ENCODE results near the gene IL1B.

Gene IL1B

DNA sequence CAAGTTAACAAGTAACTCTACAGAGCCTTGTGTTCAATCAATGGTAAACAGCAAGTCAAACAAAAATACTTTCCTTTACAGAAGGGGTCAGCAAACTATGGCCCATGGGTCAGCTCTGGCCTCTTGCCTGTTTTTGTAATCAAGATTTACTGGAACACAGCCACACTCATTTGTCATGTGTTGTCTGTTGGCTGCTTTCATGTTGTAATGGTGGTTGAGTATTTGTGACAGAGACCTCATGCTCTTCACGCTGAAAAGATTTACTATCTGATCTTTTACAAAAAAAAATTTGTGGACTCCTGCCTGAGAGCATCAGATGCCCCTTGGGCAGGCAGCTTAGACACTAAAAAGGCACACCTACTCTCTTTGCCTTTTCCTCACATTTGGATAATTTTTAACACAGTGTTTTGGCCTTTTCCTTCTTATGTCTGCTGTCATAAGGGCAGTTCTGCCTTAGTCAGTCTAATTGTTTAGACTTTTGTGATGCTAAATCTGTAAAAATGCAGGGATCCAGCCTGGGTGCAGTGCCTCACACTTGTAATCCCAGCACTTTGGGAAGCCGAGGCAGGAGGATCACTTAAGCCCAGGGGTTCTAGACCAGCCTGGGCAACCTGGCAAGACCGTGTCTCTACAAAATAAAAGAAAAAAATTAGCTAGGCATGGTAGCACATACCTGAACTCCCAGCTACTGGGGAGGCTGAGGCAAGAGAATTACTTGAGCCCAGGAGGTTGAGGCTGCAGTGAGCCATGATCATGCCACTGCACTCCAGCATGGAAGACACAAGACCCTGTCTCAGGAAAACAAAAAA, 18.3 kb downstream of the IL1B start:
- Histone ChIP-seq H2AFZ (ENCODE audit: low read length, unreplicated experiment) (peak overlapping the region; percentile 69), H3K27ac (ENCODE audit: low read depth, low read length) (peak overlapping the region; percentile 41; the same call in 1 of the 2 replicates), H3K4me3 (ENCODE audit: low read depth, low read length) (no peak overlapping the region), H3K79me2 (ENCODE audit: control insufficient read depth, insufficient read depth, low read length, unreplicated experiment) (no peaks in the 10 kb centered on the region), H3K4me1 (ENCODE audit: control insufficient read depth, insufficient read depth, low read length, unreplicated experiment) (peaks cover 20% of the 10 kb centered on the region), H3K36me3 (ENCODE audit: insufficient read depth, low read length) (no peaks in the 10 kb centered on the region), H3K27me3 (ENCODE audit: insufficient read depth, low read length) (no peaks in the 10 kb centered on the region)

DNA sequence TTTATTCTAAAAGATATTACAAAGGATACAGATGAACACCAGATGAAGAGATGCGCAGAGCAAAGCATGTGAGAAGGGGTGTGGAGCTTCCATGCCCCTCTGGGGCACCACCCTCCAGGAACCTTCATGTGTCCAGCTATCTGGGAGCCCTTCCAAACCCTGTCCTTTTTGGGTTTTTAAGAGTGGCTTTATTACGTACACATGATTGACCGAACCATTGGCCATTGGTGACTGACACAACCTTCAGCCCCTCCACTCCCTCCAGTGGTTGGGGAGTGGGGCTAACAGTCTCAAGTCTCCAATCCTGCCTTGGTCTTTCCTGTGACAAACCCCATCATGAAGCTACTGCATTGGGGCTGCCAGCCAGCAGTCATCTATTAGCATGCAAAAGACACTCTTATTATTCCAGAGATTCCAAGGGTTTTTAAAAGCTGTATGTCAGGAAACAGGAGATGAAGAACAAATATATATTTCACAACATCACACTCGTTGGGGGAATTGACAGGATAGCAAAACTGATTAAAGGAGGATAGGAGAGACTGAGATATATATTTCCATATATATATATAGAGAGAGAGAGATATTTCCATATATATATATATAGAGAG, 19.4 kb downstream of the IL1B start:
- no peak overlapping the region for H3K27ac ChIP-seq (ENCODE audit: low read depth, low read length)
- H2AFZ ChIP-seq (ENCODE audit: low read length, unreplicated experiment) = no peak overlapping the region
- H3K4me3 ChIP-seq (ENCODE audit: low read depth, low read length) = no peak overlapping the region
- H3K27me3 ChIP-seq (ENCODE audit: insufficient read depth, low read length) = no peaks in the 10 kb centered on the region
- no peaks in the 10 kb centered on the region for H3K36me3 ChIP-seq (ENCODE audit: insufficient read depth, low read length)
- H3K4me1 ChIP-seq (ENCODE audit: control insufficient read depth, insufficient read depth, low read length, unreplicated experiment) = peaks cover 31% of the 10 kb centered on the region
- H3K79me2 ChIP-seq (ENCODE audit: control insufficient read depth, insufficient read depth, low read length, unreplicated experiment) = no peaks in the 10 kb centered on the region

DNA sequence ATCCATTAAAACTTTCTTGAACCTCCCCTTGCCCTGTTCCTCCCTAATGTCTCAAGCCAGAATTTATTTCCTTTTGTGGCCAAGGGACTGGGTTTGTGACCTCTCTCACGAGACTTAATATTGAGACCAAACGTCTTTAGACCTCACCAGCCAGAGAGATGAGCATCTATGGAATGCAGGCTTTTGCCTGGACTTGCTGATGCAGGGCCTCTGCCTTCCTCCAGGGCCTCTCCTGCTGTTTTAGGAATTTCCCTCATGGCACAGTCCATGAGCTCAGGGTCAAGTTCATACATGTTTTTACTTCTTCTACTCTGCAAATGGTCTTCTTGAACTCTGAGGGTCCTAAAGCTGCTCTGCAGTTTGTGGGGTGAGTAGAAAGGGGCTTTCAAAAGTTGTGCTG, 22.3 kb downstream of the IL1B start:
- Histone ChIP-seq H2AFZ (ENCODE audit: low read length, unreplicated experiment) (peak overlapping the region; percentile 9), H3K27ac (ENCODE audit: low read depth, low read length) (peak overlapping the region; percentile 99; the same call in 1 of the 2 replicates), H3K36me3 (ENCODE audit: insufficient read depth, low read length) (no peaks in the 10 kb centered on the region), H3K27me3 (ENCODE audit: insufficient read depth, low read length) (no peaks in the 10 kb centered on the region), H3K4me3 (ENCODE audit: low read depth, low read length) (no peak overlapping the region), H3K4me1 (ENCODE audit: control insufficient read depth, insufficient read depth, low read length, unreplicated experiment) (peaks cover 42% of the 10 kb centered on the region), H3K79me2 (ENCODE audit: control insufficient read depth, insufficient read depth, low read length, unreplicated experiment) (no peaks in the 10 kb centered on the region)

DNA sequence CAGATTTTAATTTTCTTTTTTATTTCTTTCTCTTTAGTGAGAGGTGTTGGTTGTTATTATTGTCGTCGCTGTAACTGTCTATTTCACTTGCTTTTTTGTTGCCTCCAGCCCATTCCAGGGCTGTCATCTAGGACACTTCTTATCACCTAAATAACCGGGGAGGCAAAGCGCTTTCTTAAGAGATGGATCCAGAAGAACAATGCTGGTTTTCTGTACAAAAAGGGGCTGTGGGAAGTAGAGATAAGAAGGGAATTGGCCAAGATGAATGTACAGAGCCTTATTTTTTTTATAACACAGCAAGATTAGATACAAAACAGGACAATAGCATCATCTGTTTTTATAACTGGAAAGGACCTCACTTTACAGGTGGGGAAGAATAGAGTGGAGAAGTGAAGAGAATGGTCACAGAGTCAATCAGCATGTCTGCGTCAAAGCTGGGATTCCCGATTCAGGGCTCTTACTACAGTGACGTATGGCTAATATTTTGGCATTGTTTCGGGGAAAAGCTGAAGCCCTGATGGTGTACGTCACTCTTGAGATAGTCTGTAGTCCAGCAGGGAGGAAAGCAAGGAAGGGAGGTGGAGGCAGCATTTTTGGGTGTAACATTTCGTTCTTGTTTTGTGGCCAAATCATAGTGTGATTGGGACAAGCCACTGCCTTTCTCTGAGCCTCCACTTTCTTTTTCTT, 23.2 kb downstream of the IL1B start:
- Histone ChIP-seq H3K79me2 (ENCODE audit: control insufficient read depth, insufficient read depth, low read length, unreplicated experiment) (no peaks in the 10 kb centered on the region), H3K27ac (ENCODE audit: low read depth, low read length) (peak overlapping the region; percentile 99), H3K4me1 (ENCODE audit: control insufficient read depth, insufficient read depth, low read length, unreplicated experiment) (peaks cover 40% of the 10 kb centered on the region), H2AFZ (ENCODE audit: low read length, unreplicated experiment) (no peak overlapping the region), H3K27me3 (ENCODE audit: insufficient read depth, low read length) (no peaks in the 10 kb centered on the region), H3K4me3 (ENCODE audit: low read depth, low read length) (no peak overlapping the region), H3K36me3 (ENCODE audit: insufficient read depth, low read length) (no peaks in the 10 kb centered on the region)

DNA sequence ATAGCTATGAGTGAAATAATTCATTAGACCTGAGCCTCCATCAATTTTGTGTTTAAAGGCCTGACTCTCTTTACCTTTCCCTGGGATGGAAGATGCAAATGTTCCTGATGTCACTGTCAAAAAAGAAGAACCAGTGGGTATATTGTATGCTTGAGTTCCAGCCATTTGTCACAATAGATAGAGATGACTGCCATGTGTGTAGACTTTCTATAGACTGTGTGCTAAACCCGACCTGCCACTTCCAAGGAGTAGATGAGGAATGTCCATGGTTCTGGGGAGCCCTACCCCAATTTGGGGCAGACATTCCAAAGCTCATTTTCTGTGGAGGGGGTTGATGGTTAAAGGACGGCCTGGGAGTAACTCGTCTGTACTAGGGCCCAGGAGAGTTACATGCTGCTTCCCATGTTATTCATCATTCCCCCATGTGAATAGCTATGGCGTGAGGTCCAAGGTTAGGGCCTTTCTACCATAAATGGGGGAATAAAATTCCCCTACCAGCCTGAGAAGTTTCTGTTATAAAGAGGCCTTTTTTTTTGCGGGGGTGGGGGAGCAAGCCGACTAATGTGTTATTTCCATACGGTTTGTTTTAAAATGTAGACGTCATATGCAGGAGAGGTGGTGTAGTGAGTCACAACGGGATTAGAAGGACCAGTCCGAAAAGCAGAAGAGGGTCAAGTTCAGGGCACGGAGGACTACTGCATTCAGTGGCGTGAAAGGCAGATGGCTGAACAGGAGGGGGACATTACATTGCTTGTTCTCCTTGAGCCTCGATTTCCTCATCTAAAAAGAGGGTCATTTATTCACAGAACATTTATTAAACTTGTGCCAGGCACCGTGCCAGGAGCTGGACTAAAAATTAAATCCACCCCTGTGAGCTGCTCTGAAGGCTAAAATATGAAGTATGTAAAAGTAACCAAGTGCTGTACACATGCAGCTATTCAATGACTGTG, 24.0 kb downstream of the IL1B start:
- Histone ChIP-seq H2AFZ (ENCODE audit: low read length, unreplicated experiment) (no peak overlapping the region), H3K27ac (ENCODE audit: low read depth, low read length) (peak overlapping the region; percentile 99), H3K4me3 (ENCODE audit: low read depth, low read length) (peak overlapping the region; percentile 31; the same call in 1 of the 2 replicates), H3K4me1 (ENCODE audit: control insufficient read depth, insufficient read depth, low read length, unreplicated experiment) (peaks cover 34% of the 10 kb centered on the region), H3K27me3 (ENCODE audit: insufficient read depth, low read length) (no peaks in the 10 kb centered on the region), H3K79me2 (ENCODE audit: control insufficient read depth, insufficient read depth, low read length, unreplicated experiment) (no peaks in the 10 kb centered on the region), H3K36me3 (ENCODE audit: insufficient read depth, low read length) (no peaks in the 10 kb centered on the region)

DNA sequence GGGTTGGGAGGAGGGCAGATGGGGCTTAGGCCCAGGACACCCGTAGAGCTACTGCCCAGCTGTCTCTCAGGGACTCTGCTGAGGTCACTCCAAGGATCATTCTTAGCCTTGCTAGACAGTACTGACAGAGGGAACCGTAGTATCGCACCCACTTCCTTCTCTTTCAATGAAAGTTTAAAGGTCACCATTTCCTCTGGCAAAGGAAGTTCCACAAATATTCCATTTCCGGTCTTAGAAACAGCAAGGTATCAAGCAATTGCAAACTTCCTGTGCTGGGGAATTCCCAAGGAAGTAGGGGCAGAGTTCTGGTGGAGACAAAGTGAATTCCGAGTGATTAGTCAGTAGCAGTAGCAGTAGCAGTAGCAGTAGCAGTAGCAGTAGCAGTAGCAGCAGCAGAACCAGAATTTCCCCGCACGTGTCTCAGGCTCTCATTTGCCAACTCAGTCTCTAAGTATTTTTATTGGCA, 24.7 kb downstream of the IL1B start:
- Histone ChIP-seq H3K27ac (ENCODE audit: low read depth, low read length) (peak overlapping the region; percentile 99), H2AFZ (ENCODE audit: low read length, unreplicated experiment) (peak overlapping the region; percentile 19), H3K27me3 (ENCODE audit: insufficient read depth, low read length) (no peaks in the 10 kb centered on the region), H3K36me3 (ENCODE audit: insufficient read depth, low read length) (peaks cover 3% of the 10 kb centered on the region; the same call in 1 of the 2 replicates), H3K79me2 (ENCODE audit: control insufficient read depth, insufficient read depth, low read length, unreplicated experiment) (no peaks in the 10 kb centered on the region), H3K4me1 (ENCODE audit: control insufficient read depth, insufficient read depth, low read length, unreplicated experiment) (peaks cover 34% of the 10 kb centered on the region), H3K4me3 (ENCODE audit: low read depth, low read length) (no peak overlapping the region; the same call in 1 of the 2 replicates)

DNA sequence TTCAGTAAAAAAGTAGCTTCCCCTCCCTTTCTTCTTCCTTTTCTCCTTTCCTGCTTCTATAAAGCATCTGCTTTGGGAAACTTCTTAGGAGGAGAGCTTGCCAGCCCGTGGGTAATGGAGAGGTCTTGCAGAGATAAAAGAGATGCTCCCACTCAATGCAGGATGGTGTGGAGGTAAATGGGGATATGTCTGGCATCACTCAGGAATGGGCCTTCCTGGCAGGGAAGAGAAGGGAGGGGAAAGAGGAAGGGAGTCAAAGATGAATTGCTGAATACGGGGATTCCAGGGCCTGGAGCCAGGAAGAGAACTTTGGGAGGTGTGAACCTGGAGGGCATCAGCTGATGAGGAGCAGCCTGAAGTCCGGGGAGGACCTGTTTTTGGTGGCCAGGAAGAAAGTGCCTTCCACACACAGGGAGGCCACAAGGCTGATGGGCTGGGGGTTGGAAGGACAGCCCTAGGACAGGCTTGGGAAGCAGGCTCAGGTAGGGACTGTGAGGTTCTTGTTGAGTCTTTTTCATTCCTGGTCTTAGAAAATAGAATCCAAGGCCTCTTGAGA, 25.2 kb downstream of the IL1B start:
- peak overlapping the region; percentile 19 for H2AFZ ChIP-seq (ENCODE audit: low read length, unreplicated experiment)
- peaks cover 5% of the 10 kb centered on the region; the same call in 1 of the 2 replicates for H3K36me3 ChIP-seq (ENCODE audit: insufficient read depth, low read length)
- H3K27me3 ChIP-seq (ENCODE audit: insufficient read depth, low read length) = no peaks in the 10 kb centered on the region
- H3K27ac ChIP-seq (ENCODE audit: low read depth, low read length) = peak overlapping the region; percentile 99
- H3K4me3 ChIP-seq (ENCODE audit: low read depth, low read length) = no peak overlapping the region
- H3K4me1 ChIP-seq (ENCODE audit: control insufficient read depth, insufficient read depth, low read length, unreplicated experiment) = peaks cover 34% of the 10 kb centered on the region
- no peaks in the 10 kb centered on the region for H3K79me2 ChIP-seq (ENCODE audit: control insufficient read depth, insufficient read depth, low read length, unreplicated experiment)

DNA sequence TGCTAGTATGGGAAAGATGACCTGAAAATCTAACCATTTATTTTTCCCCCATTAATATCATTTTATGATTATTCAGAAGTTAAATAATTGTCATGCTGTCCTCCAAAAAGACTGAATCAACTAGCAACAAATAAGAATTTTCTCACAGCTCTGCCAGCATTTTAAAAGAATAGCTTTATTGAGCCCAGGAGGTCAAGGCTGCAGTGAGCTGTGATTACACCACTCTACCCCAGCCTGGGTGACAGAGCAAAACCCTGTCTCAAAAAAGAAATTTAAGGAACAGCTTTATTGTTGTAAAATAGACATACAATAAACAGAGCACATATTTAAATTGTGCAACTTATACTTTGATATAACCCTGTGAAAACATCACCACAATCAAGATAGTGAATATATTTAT, 27.5 kb downstream of the IL1B start:
- peaks cover 40% of the 10 kb centered on the region for H3K4me1 ChIP-seq (ENCODE audit: control insufficient read depth, insufficient read depth, low read length, unreplicated experiment)
- no peak overlapping the region for H2AFZ ChIP-seq (ENCODE audit: low read length, unreplicated experiment)
- H3K79me2 ChIP-seq (ENCODE audit: control insufficient read depth, insufficient read depth, low read length, unreplicated experiment) = no peaks in the 10 kb centered on the region
- H3K27ac ChIP-seq (ENCODE audit: low read depth, low read length) = no peak overlapping the region
- no peaks in the 10 kb centered on the region for H3K27me3 ChIP-seq (ENCODE audit: insufficient read depth, low read length)
- H3K4me3 ChIP-seq (ENCODE audit: low read depth, low read length) = no peak overlapping the region
- H3K36me3 ChIP-seq (ENCODE audit: insufficient read depth, low read length) = peaks cover 5% of the 10 kb centered on the region; the same call in 1 of the 2 replicates

DNA sequence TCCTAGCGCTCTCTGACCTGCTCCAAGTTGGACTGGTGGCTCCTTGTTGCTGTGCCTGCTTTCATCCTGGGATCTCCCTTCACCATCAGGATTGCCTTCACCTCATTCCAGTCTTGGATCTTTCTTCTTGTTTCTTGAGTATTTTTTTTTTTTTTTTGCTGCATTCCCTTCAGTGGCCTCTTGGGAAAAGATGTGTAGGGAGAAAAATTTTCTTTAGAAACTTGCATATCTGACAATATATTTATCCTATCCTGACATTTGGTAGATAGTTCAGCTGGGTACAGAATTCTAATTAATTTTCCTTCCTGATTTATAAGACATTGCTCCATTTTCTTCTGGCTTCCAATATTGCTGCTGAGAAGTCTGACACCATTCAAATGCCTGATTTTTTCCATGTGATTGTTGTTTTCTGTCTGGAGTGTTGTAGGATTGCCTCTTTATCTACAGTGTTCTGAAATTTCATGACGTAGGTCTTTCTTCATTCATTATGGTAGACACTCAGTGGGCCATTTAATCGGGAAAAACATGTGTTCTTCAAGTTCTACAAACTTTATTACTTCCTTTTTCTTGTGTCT, 29.3 kb downstream of the IL1B start:
- no peaks in the 10 kb centered on the region for H3K79me2 ChIP-seq (ENCODE audit: control insufficient read depth, insufficient read depth, low read length, unreplicated experiment)
- no peak overlapping the region for H2AFZ ChIP-seq (ENCODE audit: low read length, unreplicated experiment)
- H3K4me3 ChIP-seq (ENCODE audit: low read depth, low read length) = no peak overlapping the region
- no peaks in the 10 kb centered on the region for H3K27me3 ChIP-seq (ENCODE audit: insufficient read depth, low read length)
- peaks cover 5% of the 10 kb centered on the region; the same call in 1 of the 2 replicates for H3K36me3 ChIP-seq (ENCODE audit: insufficient read depth, low read length)
- H3K27ac ChIP-seq (ENCODE audit: low read depth, low read length) = no peak overlapping the region
- peaks cover 30% of the 10 kb centered on the region for H3K4me1 ChIP-seq (ENCODE audit: control insufficient read depth, insufficient read depth, low read length, unreplicated experiment)

All from ACC112 (cell line).